H1 (cell line): Measurements from ENCODE around the gene OR10C1. TPM values are rescaled to one million over a fixed set of nuclear protein-coding genes. Genes with fewer than 3 reads are reported as not detected.

Experiments
- KDM4A ChIP-seq: IDR thresholded peaks from one replicate; pipeline ENCODE4 v1.7.1; 2012; ENCODE audit warnings: low read depth, mild to moderate bottlenecking, moderate library complexity, low read length, inconsistent platforms; ENCODE audit not compliant: severe bottlenecking
- RXRA ChIP-seq: IDR thresholded peaks from 2 replicates; pipeline ENCODE4 v1.6.1; 2011; ENCODE audit warnings: low read depth, mild to moderate bottlenecking, low read length, moderate library complexity; ENCODE audit not compliant: insufficient read depth
- polyA plus RNA-seq, 7 experiments: library from polyadenylated mRNA; depleted of rRNA in 3 of 7; stranded (reverse) in 5 of 7; unstranded in 2 of 7; fragments of >200 nt in 5 of 7; fragments of 200-250 nt in 2 of 7; gene quantifications; 1 replicate in 5 of 7; 2 replicates in 1 of 7; 4 replicates in 1 of 7; pipeline versions ENCODE4 v1.2.1 to v1.2.3, GENCODE V29; 2011 to 2013; ENCODE audit warnings: missing spikeins in 2 of 7, mixed read lengths in 2 of 7
- total RNA-seq: library from RNA; stranded (reverse); fragmentation: NEBNext Ultra II Directional; extraction: Animal tissue kit (Norgen Biotek cat#: 25700); gene quantifications from 2 replicates; pipeline ENCODE4 v1.2.1, GENCODE V29; 2021

OR10C1 gene
- total and polyA plus RNA-seq, 2 of the 8 experiments (the other 6 are each of a cell fraction or from before 2014, with no cell fraction given) = not detected

GRCh38 chr6:29483186-29483585, 44.1 kb downstream of the OR10C1 start (continued):
- no peak for TF ChIP-seq RXRA
- no peak for TF ChIP-seq KDM4A
